ENCODE measurements around the gene ZMPSTE24.

ZMPSTE24 gene

DNA sequence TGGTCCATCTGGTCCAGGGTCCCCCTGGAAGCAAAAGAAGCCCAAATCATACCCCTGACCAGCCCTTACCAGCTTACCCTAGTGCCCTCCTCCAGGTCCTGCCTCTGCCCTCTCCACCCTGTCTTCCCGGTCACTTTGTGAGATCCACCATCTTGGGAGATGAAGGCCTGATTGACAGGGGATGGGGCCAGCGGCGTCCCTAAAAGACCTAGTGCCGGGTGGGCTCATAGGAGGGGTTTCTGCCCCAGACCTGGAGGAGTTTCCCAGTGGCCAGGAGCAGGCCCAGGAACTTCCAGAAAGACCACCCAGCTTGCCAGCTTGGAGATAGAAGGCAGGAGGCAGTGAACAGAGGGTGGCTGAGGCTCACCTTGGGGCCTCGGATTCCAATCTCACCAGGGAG, 53.7 kb downstream of the ZMPSTE24 start:
- Histone ChIP-seq H4K5ac (ENCODE audit: low read length) (no peak overlapping the region), H3K27ac (ENCODE audit: low read depth, low read length) (no peak overlapping the region), H3K9ac (ENCODE audit: low read length) (no peak overlapping the region), H3K18ac (ENCODE audit: low read length) (no peak overlapping the region), H4K8ac (ENCODE audit: low read depth, low read length) (no peak overlapping the region), H3K4me2 (ENCODE audit: low read length) (no peak overlapping the region), H3K36me3 (ENCODE audit: control insufficient read depth, insufficient read depth, low read length) (peaks cover 5% of the 10 kb centered on the region), H2BK15ac (replicated peaks; ENCODE audit: low read depth) (no peak overlapping the region), H3K79me1 (ENCODE audit: low read length) (peaks cover 2% of the 10 kb centered on the region), H2AK5ac (ENCODE audit: low read length) (no peak overlapping the region), H2BK5ac (ENCODE audit: low read length) (no peak overlapping the region), H3K4me1 (ENCODE audit: control insufficient read depth, low read depth, low read length) (peaks cover 3% of the 10 kb centered on the region), H3K27me3 (ENCODE audit: insufficient read depth, low read length, poor library complexity) (no peaks in the 10 kb centered on the region), H2BK120ac (ENCODE audit: low read depth, low read length) (no peak overlapping the region), H3K4me3 (ENCODE audit: low read length) (no peak overlapping the region), H3K79me2 (ENCODE audit: control insufficient read depth, insufficient read depth, low read length) (no peaks in the 10 kb centered on the region), H3K56ac (ENCODE audit: low read length) (no peak overlapping the region), H3K23ac (ENCODE audit: low read length) (no peak overlapping the region), H3K4ac (ENCODE audit: low read depth, low read length) (no peak overlapping the region)
- no CpG with 5 or more reads among the region's 5 CpGs for WGBS (ENCODE audit: extremely low coverage, insufficient coverage, low lambda C conversion rate)
- no peak for DNase-seq

GRCh38 chr1:40312238-40313205, 54.5 kb downstream of the ZMPSTE24 start:
- Histone ChIP-seq H3K56ac (ENCODE audit: low read length) (no peak overlapping the region), H2AK5ac (ENCODE audit: low read length) (no peak overlapping the region), H3K23ac (ENCODE audit: low read length) (no peak overlapping the region), H3K27ac (ENCODE audit: low read depth, low read length) (no peak overlapping the region), H3K36me3 (ENCODE audit: control insufficient read depth, insufficient read depth, low read length) (peaks cover 5% of the 10 kb centered on the region), H4K8ac (ENCODE audit: low read depth, low read length) (no peak overlapping the region), H3K27me3 (ENCODE audit: insufficient read depth, low read length, poor library complexity) (no peaks in the 10 kb centered on the region), H3K9ac (ENCODE audit: low read length) (no peak overlapping the region), H3K4ac (ENCODE audit: low read depth, low read length) (no peak overlapping the region), H3K79me2 (ENCODE audit: control insufficient read depth, insufficient read depth, low read length) (no peaks in the 10 kb centered on the region), H3K18ac (ENCODE audit: low read length) (no peak overlapping the region), H4K5ac (ENCODE audit: low read length) (no peak overlapping the region), H2BK15ac (replicated peaks; ENCODE audit: low read depth) (no peak overlapping the region), H2BK5ac (ENCODE audit: low read length) (no peak overlapping the region), H3K79me1 (ENCODE audit: low read length) (peaks cover 2% of the 10 kb centered on the region), H2BK120ac (ENCODE audit: low read depth, low read length) (no peak overlapping the region), H3K4me1 (ENCODE audit: control insufficient read depth, low read depth, low read length) (peaks cover 3% of the 10 kb centered on the region), H3K4me3 (ENCODE audit: low read length) (no peak overlapping the region), H3K4me2 (ENCODE audit: low read length) (no peak overlapping the region)
- no CpG with 5 or more reads among the region's 10 CpGs for WGBS (ENCODE audit: extremely low coverage, insufficient coverage, low lambda C conversion rate)
- no peak for DNase-seq

GRCh38 chr1:40313329-40313957, 55.4 kb downstream of the ZMPSTE24 start:
- Histone ChIP-seq H3K18ac (ENCODE audit: low read length) (no peak overlapping the region), H3K4me3 (ENCODE audit: low read length) (no peak overlapping the region), H3K56ac (ENCODE audit: low read length) (peak overlapping the region; percentile 10), H2AK5ac (ENCODE audit: low read length) (no peak overlapping the region), H3K4me2 (ENCODE audit: low read length) (no peak overlapping the region), H3K27ac (ENCODE audit: low read depth, low read length) (no peak overlapping the region), H3K4me1 (ENCODE audit: control insufficient read depth, low read depth, low read length) (peaks cover 6% of the 10 kb centered on the region), H2BK5ac (ENCODE audit: low read length) (no peak overlapping the region), H3K79me2 (ENCODE audit: control insufficient read depth, insufficient read depth, low read length) (no peaks in the 10 kb centered on the region), H4K8ac (ENCODE audit: low read depth, low read length) (no peak overlapping the region), H3K36me3 (ENCODE audit: control insufficient read depth, insufficient read depth, low read length) (peaks cover 4% of the 10 kb centered on the region), H3K27me3 (ENCODE audit: insufficient read depth, low read length, poor library complexity) (no peaks in the 10 kb centered on the region), H4K5ac (ENCODE audit: low read length) (no peak overlapping the region), H3K23ac (ENCODE audit: low read length) (no peak overlapping the region), H3K79me1 (ENCODE audit: low read length) (peaks cover 2% of the 10 kb centered on the region), H3K9ac (ENCODE audit: low read length) (no peak overlapping the region), H3K4ac (ENCODE audit: low read depth, low read length) (no peak overlapping the region), H2BK120ac (ENCODE audit: low read depth, low read length) (no peak overlapping the region), H2BK15ac (replicated peaks; ENCODE audit: low read depth) (no peak overlapping the region)
- DNase-seq: no peak
- no CpG with 5 or more reads among the region's 5 CpGs for WGBS (ENCODE audit: extremely low coverage, insufficient coverage, low lambda C conversion rate)

DNA sequence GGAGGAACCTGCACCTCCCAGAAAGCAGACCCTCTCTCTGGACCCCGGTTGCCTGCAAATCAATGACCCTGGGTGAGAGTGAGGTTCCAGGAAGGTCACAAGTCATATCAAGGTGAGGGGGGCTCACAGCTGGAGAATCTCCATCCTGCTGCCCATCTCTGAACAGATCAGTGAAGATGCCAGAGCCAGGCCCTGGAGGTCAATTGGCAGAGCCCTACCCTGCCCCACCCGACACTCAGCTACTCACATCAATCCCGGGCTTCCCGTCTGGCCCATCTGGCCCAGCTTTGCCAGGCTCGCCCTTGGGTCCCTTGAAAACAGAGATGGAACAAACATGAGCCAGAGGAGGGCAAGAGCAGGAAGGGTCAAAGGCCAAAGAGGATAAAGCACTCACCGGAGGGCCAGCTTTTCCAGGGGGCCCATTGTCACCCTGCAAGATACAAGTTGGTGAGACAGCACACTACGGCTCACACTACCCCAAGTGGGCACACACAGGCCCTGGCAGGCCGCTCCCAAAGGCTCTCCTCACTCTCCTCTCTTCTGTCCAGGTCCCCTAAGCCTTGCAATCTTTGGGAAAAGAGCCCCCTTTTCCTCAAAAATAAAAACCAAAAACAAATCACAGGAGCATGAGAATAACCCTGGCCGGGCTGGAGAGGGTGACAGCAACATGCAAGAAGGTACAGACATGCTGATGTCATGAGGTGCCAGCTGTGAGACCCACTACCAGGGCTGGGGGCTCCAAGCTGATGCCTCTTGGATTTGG, 56.1 kb downstream of the ZMPSTE24 start:
- H3K9ac ChIP-seq (ENCODE audit: low read length): peak overlapping the region; percentile 46
- no peak overlapping the region for H4K5ac ChIP-seq (ENCODE audit: low read length)
- H2BK120ac ChIP-seq (ENCODE audit: low read depth, low read length): no peak overlapping the region
- H3K27ac ChIP-seq (ENCODE audit: low read depth, low read length): no peak overlapping the region
- no CpG with 5 or more reads among the region's 9 CpGs for WGBS (ENCODE audit: extremely low coverage, insufficient coverage, low lambda C conversion rate)
- no peaks in the 10 kb centered on the region for H3K27me3 ChIP-seq (ENCODE audit: insufficient read depth, low read length, poor library complexity)
- peaks cover 6% of the 10 kb centered on the region for H3K4me1 ChIP-seq (ENCODE audit: control insufficient read depth, low read depth, low read length)
- no peak overlapping the region for H2AK5ac ChIP-seq (ENCODE audit: low read length)
- no peak for DNase-seq
- peak overlapping the region; percentile 89 for H3K56ac ChIP-seq (ENCODE audit: low read length)
- no peak overlapping the region for H3K4ac ChIP-seq (ENCODE audit: low read depth, low read length)
- H3K4me3 ChIP-seq (ENCODE audit: low read length): no peak overlapping the region
- peaks cover 2% of the 10 kb centered on the region for H3K79me1 ChIP-seq (ENCODE audit: low read length)
- H2BK5ac ChIP-seq (ENCODE audit: low read length): no peak overlapping the region
- peaks cover 4% of the 10 kb centered on the region for H3K36me3 ChIP-seq (ENCODE audit: control insufficient read depth, insufficient read depth, low read length)
- no peak overlapping the region for H4K8ac ChIP-seq (ENCODE audit: low read depth, low read length)
- no peak overlapping the region for H2BK15ac ChIP-seq (replicated peaks; ENCODE audit: low read depth)
- H3K18ac ChIP-seq (ENCODE audit: low read length): no peak overlapping the region
- no peak overlapping the region for H3K23ac ChIP-seq (ENCODE audit: low read length)
- H3K79me2 ChIP-seq (ENCODE audit: control insufficient read depth, insufficient read depth, low read length): no peaks in the 10 kb centered on the region
- H3K4me2 ChIP-seq (ENCODE audit: low read length): no peak overlapping the region

DNA sequence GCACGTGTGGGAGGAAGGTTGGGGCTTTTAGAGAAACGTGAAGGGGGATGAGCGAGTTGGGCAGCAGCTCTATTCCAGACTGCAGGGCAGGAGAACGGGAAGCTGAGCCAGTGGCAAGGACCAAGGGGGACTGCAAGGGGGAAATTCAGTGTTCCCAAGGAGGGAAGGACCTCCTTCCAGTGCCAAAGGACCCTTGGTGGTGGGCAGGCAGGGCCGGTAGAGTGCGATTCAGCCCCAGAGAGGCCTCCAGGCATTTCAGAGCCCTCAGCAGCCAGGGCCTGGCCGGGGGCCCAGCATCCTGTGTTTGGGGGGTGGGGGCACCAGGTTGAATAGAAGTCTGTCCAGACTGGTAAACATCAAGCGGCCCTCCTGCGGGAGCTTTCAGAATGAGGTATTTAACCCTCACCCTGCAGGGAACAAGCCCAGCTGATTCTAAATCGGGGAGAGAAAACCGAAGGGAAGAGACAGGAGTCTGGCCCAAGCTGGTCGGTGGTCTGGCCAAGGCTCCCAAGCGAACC, 56.7 kb downstream of the ZMPSTE24 start:
- Histone ChIP-seq H3K27me3 (ENCODE audit: insufficient read depth, low read length, poor library complexity) (no peaks in the 10 kb centered on the region), H2BK5ac (ENCODE audit: low read length) (no peak overlapping the region), H3K79me1 (ENCODE audit: low read length) (peaks cover 2% of the 10 kb centered on the region), H3K56ac (ENCODE audit: low read length) (peak overlapping the region; percentile 89), H3K9ac (ENCODE audit: low read length) (peak overlapping the region; percentile 76), H4K8ac (ENCODE audit: low read depth, low read length) (no peak overlapping the region), H3K23ac (ENCODE audit: low read length) (no peak overlapping the region), H3K18ac (ENCODE audit: low read length) (peak overlapping the region; percentile 45), H3K27ac (ENCODE audit: low read depth, low read length) (peak overlapping the region; percentile 62), H3K4me2 (ENCODE audit: low read length) (peak overlapping the region; percentile 49), H2BK15ac (replicated peaks; ENCODE audit: low read depth) (no peak overlapping the region), H4K5ac (ENCODE audit: low read length) (no peak overlapping the region), H3K4me3 (ENCODE audit: low read length) (peak overlapping the region; percentile 20), H3K4ac (ENCODE audit: low read depth, low read length) (no peak overlapping the region), H2BK120ac (ENCODE audit: low read depth, low read length) (no peak overlapping the region), H2AK5ac (ENCODE audit: low read length) (no peak overlapping the region), H3K79me2 (ENCODE audit: control insufficient read depth, insufficient read depth, low read length) (no peaks in the 10 kb centered on the region), H3K4me1 (ENCODE audit: control insufficient read depth, low read depth, low read length) (peaks cover 6% of the 10 kb centered on the region), H3K36me3 (ENCODE audit: control insufficient read depth, insufficient read depth, low read length) (peaks cover 2% of the 10 kb centered on the region)
- no peak for DNase-seq
- WGBS (ENCODE audit: extremely low coverage, insufficient coverage, low lambda C conversion rate): no CpG with 5 or more reads among the region's 13 CpGs

Data from mesendoderm (in vitro differentiated cells).